Measurements from ENCODE around the gene AURKA. TPM values are rescaled to one million over a fixed set of nuclear protein-coding genes. Genes with fewer than 3 reads are reported as not detected.

The AURKA gene
- total and polyA plus RNA-seq, 9 of the 15 experiments (the other 6 are each of a cell fraction or from before 2014, with no cell fraction given): 72.7 to 162 (median 113) TPM

DNA sequence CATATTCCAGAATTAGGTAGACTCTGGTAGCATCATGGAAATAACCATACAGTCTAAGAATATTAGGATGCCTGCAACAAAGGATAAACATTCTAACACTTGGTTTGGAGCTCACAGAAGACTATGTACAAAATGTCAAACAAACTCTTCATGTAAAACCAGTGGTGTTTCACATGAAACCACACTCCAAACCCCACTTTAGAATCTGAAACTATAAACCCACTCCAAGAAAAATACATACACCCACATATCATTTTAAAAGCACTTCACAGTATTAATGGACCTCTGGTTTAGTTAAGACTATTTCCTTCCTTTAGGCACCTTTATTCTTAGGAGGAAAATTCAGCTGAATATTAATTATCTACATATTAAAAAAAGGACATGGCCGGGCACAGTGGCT lies 10.5 kb downstream of the AURKA start:
- DNase-seq (ENCODE audit: extremely low read depth in 1 of 4, low spot score in 3 of 4) (no peak), ATAC-seq (no peak), FAIRE-seq (no peak)
- Histone ChIP-seq H3K79me2 (ENCODE audit: control insufficient read depth, insufficient read depth, low read length) (peaks cover 88% of the 10 kb centered on the region), H3K4me2 (ENCODE audit: insufficient read depth, low read length) (no peak overlapping the region), H2AFZ (ENCODE audit: low read depth, low read length) (no peak overlapping the region), H3K36me3 (ENCODE audit: control insufficient read depth, insufficient read depth, low read length) (peaks cover 91% of the 10 kb centered on the region), H4K20me1 (replicated peaks; ENCODE audit: control insufficient read depth, insufficient read depth, low read length) (no peaks in the 10 kb centered on the region; the same call in 1 of the 2 replicates), H3K27ac (ENCODE audit: extremely low read depth, low read depth, low read length) (no peak overlapping the region), H3K27me3 (ENCODE audit: control insufficient read depth in 2 of 2, insufficient read depth in 2 of 2, low read length in 2 of 2) (no peaks in the 10 kb centered on the region), H3K9me3 (replicated peaks; ENCODE audit: control insufficient read depth, insufficient read depth, low read depth, low read length) (no peaks in the 10 kb centered on the region), H3K9me1 (ENCODE audit: control insufficient read depth, insufficient read depth, low read length) (no peaks in the 10 kb centered on the region), H3K4me1 (replicated peaks in 1 of 2; ENCODE audit: control insufficient read depth in 2 of 2, insufficient read depth in 2 of 2, low read length in 2 of 2) (peaks cover 0 to 16% of the 10 kb centered on the region in 2 experiments; a peak in 2 of 5 replicates), H3K9ac (ENCODE audit: insufficient read depth in 1 of 2, low read depth in 2 of 2, low read length in 2 of 2) (no peak overlapping the region), H3K4me3 (no peak overlapping the region)
- in situ Hi-C loops (cut with MboI) (no loop called here), intact Hi-C loops (cut with micrococcal nuclease) (no loop called here)
- CTCF ChIA-PET (ENCODE audit: low intra/inter-chr PET ratio): no interaction called here
- POLR2A ChIA-PET: interaction anchor here (0.7 to 1.2 kb wide), 3 partner anchors 9 to 84 kb away, joined by 3 to 4 read pairs (median 3); no protein-coding TSS in a partner anchor
- no peak for TF ChIP-seq HIVEP1 (CRISPR knock-in tag; IDR thresholded peaks at IDR 0.05)
- TF ChIP-seq, protein P1, sequence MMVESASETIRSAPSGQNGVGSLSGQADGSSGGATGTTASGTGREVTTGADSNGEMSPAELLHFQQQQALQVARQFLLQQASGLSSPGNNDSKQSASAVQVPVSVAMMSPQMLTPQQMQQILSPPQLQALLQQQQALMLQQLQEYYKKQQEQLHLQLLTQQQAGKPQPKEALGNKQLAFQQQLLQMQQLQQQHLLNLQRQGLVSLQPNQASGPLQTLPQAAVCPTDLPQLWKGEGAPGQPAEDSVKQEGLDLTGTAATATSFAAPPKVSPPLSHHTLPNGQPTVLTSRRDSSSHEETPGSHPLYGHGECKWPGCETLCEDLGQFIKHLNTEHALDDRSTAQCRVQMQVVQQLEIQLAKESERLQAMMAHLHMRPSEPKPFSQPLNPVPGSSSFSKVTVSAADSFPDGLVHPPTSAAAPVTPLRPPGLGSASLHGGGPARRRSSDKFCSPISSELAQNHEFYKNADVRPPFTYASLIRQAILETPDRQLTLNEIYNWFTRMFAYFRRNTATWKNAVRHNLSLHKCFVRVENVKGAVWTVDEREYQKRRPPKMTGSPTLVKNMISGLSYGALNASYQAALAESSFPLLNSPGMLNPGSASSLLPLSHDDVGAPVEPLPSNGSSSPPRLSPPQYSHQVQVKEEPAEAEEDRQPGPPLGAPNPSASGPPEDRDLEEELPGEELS (CRISPR knock-in tag; IDR thresholded peaks at IDR 0.05; ENCODE audit: borderline replicate concordance): no peak
- TF ChIP-seq ZC3H4 (CRISPR knock-in tag; IDR thresholded peaks at IDR 0.05; ENCODE audit: borderline replicate concordance): no peak
- TF ChIP-seq SRSF3 (IDR thresholded peaks at IDR 0.05; ENCODE audit: insufficient read depth, low read length): no peak
- TF ChIP-seq MAFF (IDR thresholded peaks at IDR 0.05; ENCODE audit: low read length): no peak
- TF ChIP-seq EP400 (IDR thresholded peaks at IDR 0.05): no peak
- TF ChIP-seq, protein P2, sequence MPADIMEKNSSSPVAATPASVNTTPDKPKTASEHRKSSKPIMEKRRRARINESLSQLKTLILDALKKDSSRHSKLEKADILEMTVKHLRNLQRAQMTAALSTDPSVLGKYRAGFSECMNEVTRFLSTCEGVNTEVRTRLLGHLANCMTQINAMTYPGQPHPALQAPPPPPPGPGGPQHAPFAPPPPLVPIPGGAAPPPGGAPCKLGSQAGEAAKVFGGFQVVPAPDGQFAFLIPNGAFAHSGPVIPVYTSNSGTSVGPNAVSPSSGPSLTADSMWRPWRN (IDR thresholded peaks at IDR 0.05; ENCODE audit: low read depth): no peak
- 75% methylated on average over 1 of the region's 1 CpG for WGBS (ENCODE audit: insufficient coverage, low coverage, missing lambda C conversion rate)
- no TSS peak for BruUV-seq (replicated peaks)

Data from K562 (cell line).